ENCODE data around the gene AATK.

The AATK gene

GRCh38 chr17:81140018-81140417, 26.0 kb downstream of the AATK start:
- no peak for DNase-seq

GRCh38 chr17:81139428-81139827, 26.6 kb downstream of the AATK start:
- DNase-seq = no peak

DNA sequence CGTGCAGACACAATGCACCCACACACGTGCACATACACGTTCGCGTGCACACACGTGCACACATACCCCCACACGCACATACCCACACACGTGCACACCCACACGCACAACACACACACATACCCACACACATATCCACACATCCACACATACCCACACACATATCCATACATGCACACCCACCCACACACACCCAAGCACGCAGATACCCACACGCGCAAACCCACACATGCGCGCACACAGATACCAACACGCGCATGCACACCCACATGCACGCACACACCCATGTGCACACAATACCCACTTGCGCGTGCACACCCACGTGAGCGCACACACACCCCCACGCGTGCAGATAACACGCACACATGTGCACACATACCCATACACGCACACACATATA, 27.5 kb downstream of the AATK start:
- no peak for DNase-seq

DNA sequence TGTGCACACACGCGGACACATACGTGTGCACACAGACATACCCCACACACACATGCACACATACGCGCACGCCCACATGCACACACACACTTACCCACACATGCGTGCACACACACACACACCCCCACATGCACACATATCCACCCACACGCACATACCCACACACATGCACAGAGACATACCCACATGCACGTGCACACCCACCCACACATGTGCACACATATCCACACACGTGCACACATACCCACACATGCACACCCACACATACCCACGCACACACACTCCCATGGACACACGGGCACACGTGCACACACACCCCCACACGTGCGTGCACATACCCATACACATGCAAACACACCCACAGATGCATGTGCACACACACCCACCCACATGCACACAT, 27.9 kb downstream of the AATK start:
- no peak for DNase-seq

GRCh38 chr17:81137248-81137647, 28.8 kb downstream of the AATK start:
- DNase-seq = no peak

GRCh38 chr17:81136366-81136765, 29.7 kb downstream of the AATK start:
- DNase-seq = no peak

GRCh38 chr17:81135505-81136278, 30.3 kb downstream of the AATK start:
- DNase-seq = peak; percentile 74

- no peak for DNase-seq
Observed at GRCh38 chr17:81134064-81134781, 31.8 kb downstream of the AATK start.

DNA sequence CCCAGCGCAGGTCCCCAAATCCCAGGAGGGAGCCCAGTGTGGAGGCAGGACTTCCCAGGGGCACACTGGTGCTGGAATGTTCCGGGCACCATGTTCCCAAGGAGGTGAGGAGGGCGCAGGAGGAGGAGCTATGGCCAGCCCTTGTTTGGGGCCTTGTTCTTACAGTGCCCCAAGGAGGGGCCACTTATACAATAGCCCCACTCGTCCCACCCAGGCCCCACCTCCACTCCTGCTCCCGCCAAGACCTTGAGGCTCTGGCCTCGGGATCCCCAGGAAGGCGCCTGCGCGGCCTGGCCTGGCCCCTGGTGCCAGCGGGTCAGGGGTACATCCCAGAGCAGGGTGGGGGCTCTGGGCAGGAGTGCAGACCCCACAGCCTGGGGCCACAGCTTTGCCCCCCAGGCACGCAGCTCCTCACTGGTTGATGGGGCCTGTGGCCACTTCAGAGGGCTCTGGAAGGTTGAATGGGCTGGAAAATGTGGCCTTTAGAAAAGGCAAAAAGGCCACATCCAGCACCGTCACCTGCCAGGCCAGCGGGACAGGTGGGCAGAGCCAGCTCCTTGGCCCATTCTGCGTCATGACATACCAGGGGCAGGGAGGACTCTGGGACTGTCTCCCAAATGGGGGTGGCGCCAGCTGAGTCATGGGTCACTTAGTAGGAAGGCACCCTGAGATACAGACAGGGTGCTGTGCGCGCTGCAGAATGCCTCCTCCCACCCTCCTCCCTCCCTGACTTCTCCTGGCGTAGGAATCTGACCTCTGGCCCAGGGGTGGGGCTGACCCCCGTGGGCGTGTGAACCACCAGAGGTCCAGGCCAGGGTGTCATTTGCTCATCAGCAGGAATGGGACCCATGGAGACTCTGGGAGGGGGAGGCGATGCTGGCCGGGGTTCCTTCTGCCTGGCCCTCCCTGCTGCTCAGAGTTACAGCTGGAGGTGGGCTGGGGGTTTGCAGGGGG, 33.0 kb downstream of the AATK start:
- DNase-seq = no peak

GRCh38 chr17:81132197-81132540, 33.9 kb downstream of the AATK start:
- no peak for DNase-seq

- no peak for DNase-seq
Observed at GRCh38 chr17:81131486-81132196, 34.4 kb downstream of the AATK start.

DNA sequence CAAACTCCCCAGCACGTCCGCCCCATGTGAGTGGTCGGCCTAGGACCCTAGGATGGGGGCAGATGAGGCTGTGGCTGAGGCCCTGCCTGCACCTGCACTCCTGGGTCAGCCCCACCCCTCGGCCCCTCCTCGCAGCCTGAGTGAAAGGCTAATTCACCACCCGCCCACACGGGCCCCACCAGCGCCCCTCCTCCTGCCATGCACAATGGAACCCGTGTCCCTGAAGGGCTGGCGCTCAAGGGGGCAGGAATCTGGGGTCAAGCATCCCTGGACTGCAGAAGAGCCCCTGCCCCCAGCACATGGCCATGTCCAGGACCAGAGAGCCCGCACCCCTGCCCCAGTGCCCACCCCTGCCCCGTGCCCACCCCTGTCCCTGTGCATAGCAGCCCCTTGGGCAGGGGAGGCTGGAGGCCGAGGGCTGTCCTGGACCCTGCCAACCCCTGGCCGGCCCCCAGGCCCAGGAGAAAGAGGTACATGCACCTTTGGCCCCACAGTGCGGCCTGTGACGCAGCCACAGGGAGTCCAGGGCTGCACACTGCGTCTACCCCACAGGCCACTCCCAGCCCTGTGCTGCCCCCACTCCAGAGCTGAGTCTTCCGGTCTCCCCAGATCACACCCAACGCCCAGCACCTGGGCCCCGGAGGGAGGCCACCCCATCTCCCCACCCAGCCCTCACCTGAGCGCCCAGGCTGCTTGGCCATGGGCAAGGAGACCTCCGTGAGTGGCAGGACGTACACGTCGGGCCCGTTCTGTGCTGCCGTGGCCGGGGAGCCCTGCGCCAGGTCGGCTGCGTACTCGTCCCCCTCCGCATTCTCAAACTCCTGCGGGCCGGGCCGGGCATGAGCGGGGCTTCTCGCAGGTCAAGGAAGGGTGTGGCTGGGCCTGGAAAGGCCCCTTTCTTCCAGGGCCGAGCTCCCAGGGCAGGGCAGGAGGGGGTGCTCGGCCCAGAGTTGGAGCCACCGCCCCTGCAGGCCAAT, 35.3 kb downstream of the AATK start:
- no peak for DNase-seq

GRCh38 chr17:81129711-81130367, 36.2 kb downstream of the AATK start:
- no peak for DNase-seq

DNA sequence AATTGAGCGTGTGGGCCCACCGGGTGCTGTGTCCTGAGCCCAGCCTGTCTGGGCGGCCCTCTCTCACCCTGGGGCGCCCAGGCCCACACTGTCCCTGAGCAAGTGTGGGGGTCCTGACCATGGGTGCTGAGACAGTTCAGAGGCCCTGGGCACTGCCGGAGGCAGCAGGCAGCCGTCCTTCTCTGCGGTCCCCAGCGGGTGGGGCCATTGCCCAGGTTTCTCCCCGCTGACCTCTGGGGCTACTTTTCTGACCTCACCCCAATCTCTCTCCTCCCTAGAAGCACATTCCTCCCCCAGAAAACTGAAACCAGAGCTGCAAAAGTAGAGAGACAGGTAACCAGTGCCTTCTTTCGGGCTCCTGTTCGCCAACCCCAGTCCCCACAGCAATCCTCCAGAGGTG, 36.7 kb downstream of the AATK start:
- no peak for DNase-seq

DNA sequence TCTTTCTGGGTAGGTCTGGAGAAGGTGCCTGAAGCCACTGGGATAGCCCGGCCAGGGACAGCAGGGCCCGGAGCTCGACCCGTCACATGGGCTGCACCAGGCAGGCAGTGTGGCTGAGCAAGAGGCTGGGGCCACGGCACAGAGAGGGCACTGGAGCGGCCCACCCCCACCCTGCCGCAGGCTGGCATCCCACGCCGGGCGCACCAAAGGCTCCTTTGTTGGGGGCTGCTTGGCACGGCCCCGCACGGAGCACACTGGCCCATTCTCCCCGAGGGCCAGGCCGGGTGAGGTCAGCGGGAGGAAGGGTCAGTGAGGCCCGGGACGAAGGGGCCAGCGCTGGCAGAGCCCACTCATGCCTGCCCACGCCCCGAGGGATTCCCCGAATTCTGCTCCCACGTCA, 37.2 kb downstream of the AATK start:
- DNase-seq = no peak

- no peak for DNase-seq
Observed at GRCh38 chr17:81128338-81128737, 37.7 kb downstream of the AATK start.

DNA sequence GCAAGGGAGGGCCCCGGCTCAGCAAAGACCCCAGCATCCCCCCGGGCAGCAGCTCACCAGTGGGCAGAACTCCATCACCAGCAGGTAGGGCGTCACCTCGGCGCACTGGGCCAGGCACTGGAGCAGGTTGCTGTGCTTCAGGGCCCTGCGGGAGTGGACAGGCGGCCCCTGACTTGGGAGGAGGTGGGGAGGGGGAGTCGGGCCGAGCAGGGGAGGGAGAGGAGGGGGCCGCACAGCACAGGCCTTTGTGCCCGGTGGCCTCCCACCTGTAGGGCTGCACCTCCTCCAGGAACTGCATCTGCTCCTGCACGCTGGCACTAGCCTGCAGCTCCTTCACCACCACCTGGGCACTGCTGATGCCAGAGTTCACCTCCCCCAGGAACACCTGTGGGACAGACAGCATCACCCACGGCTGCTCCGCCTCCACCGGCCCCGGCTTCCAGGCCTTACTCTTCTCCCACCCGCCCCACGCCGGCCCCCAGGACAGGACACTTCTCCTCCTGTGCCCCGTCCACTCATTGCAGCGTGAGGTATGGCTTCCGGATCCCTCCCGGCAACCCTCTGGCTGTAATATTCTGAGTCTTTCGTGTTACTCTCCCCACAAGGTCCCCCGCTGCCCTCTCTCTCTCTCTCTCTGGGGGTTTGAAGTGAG, 38.4 kb downstream of the AATK start:
- DNase-seq = no peak

DNA sequence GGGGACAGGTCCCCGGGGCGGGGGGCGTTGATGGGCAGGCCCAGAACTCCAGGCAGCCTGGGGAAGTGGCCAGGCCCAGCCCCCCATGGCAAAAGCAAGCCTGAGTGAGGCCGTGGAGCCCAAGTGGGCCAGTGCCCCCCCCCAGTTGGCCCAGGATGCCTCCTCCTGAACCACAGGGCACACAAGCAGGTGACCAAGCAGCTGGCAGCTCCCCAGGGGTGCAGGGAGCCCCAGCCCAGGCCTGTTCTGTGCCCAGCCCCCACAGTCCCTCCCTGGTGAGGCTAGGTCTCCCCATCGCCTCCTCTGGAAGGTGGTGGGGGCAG, 38.9 kb downstream of the AATK start:
- no peak for DNase-seq

- no peak for DNase-seq
Observed at GRCh38 chr17:81126281-81127132, 39.5 kb downstream of the AATK start.

Measured in NCI-H1436 treated with DMSO at 0.1 percent for 48 hours (cell line).